ENCODE results near the gene WDR72. TPM values are rescaled to one million over a fixed set of nuclear protein-coding genes. Genes with fewer than 3 reads are reported as not detected.

The WDR72 gene
- polyA plus RNA-seq, 1 of the 3 experiments (the other 2 are of a cell fraction): 0.02 TPM

- ChIA-PET POLR2A (no interaction called here), CTCF (no interaction called here)
- H3K4me2 ChIP-seq: no peak overlapping the region
- TF ChIP-seq CHD2 (IDR thresholded peaks at IDR 0.05; ENCODE audit: low read length, partially characterized antibody) (no peak), MEF2A (IDR thresholded peaks at IDR 0.05; ENCODE audit: borderline replicate concordance, low read depth) (no peak), EP300 (IDR thresholded peaks at IDR 0.05; ENCODE audit: borderline replicate concordance in 1 of 2, low read depth in 1 of 2, low read length in 1 of 2) (no peak), TCF12 (IDR thresholded peaks at IDR 0.05) (no peak), MAX (IDR thresholded peaks at IDR 0.05; ENCODE audit: low read depth) (no peak), NFIC (IDR thresholded peaks at IDR 0.05; ENCODE audit: borderline replicate concordance) (no peak), RXRA (IDR thresholded peaks at IDR 0.05; ENCODE audit: borderline replicate concordance, low read depth) (no peak), REST (IDR thresholded peaks at IDR 0.05; ENCODE audit: low read depth, low read length) (no peak), PBX3 (IDR thresholded peaks at IDR 0.05) (no peak)
- H3K4me1 ChIP-seq (ENCODE audit: control insufficient read depth in 1 of 2, insufficient read depth in 2 of 2, low read depth in 1 of 2, low read length in 1 of 2): no peaks in the 10 kb centered on the region
- H3K9me3 ChIP-seq: no peaks in the 10 kb centered on the region
- no peak overlapping the region for H3K9ac ChIP-seq
- no peak overlapping the region for H3K4me3 ChIP-seq (ENCODE audit: low read depth in 2 of 2, low read length in 1 of 2)
- no peaks in the 10 kb centered on the region for H4K20me1 ChIP-seq (ENCODE audit: insufficient read depth)
- 9% methylated on average over 2 of the region's 2 CpGs for WGBS (ENCODE audit: low lambda C conversion rate)
- H3K36me3 ChIP-seq (replicated peaks in 1 of 2; ENCODE audit: control insufficient read depth in 1 of 2, insufficient read depth in 2 of 2, low read length in 1 of 2): no peaks in the 10 kb centered on the region
- no peaks in the 10 kb centered on the region for H3K27me3 ChIP-seq (ENCODE audit: insufficient read depth)
- H3K79me2 ChIP-seq (ENCODE audit: insufficient read depth): no peaks in the 10 kb centered on the region
- no peaks in the 10 kb centered on the region for H3K9me2 ChIP-seq
- DNase-seq: no peak
- H3F3A ChIP-seq (replicated peaks; ENCODE audit: insufficient read depth): peaks cover 4% of the 10 kb centered on the region
- H3K27ac ChIP-seq (ENCODE audit: low read depth in 2 of 2, low read length in 1 of 2): no peak overlapping the region
- no peak overlapping the region for H2AFZ ChIP-seq (ENCODE audit: low read depth)
Observed at GRCh38 chr15:53618461-53618860, 141.0 kb downstream of the WDR72 start.

GRCh38 chr15:53611145-53611920 lies 148.1 kb downstream of the WDR72 start:
- no peaks in the 10 kb centered on the region for H3K36me3 ChIP-seq (replicated peaks in 1 of 2; ENCODE audit: control insufficient read depth in 1 of 2, insufficient read depth in 2 of 2, low read length in 1 of 2)
- H3K4me1 ChIP-seq (ENCODE audit: control insufficient read depth in 1 of 2, insufficient read depth in 2 of 2, low read depth in 1 of 2, low read length in 1 of 2): no peaks in the 10 kb centered on the region
- H3F3A ChIP-seq (replicated peaks; ENCODE audit: insufficient read depth): peaks cover 8% of the 10 kb centered on the region
- no peak overlapping the region for H3K9ac ChIP-seq
- H4K20me1 ChIP-seq (ENCODE audit: insufficient read depth): no peaks in the 10 kb centered on the region
- no peak for TF ChIP-seq ZBTB33 (IDR thresholded peaks at IDR 0.05; ENCODE audit: borderline replicate concordance, low read depth)
- no peak for TF ChIP-seq SMC3 (IDR thresholded peaks at IDR 0.05; ENCODE audit: low read depth, low read length)
- TF ChIP-seq CTCF (IDR thresholded peaks at IDR 0.05): 0 out of 2 replicates have a peak, but pooled peaks have one; percentile 23
- TF ChIP-seq USF1 (IDR thresholded peaks at IDR 0.05; ENCODE audit: borderline replicate concordance, low read depth): no peak
- H3K4me3 ChIP-seq (ENCODE audit: low read depth in 2 of 2, low read length in 1 of 2): no peak overlapping the region
- no peaks in the 10 kb centered on the region for H3K9me2 ChIP-seq
- H3K27ac ChIP-seq (ENCODE audit: low read depth in 2 of 2, low read length in 1 of 2): no peak overlapping the region
- ChIA-PET CTCF (no interaction called here), POLR2A (no interaction called here)
- no peaks in the 10 kb centered on the region for H3K9me3 ChIP-seq
- no peak overlapping the region for H2AFZ ChIP-seq (ENCODE audit: low read depth)
- H3K27me3 ChIP-seq (ENCODE audit: insufficient read depth): no peaks in the 10 kb centered on the region
- 13% methylated on average over 4 of the region's 4 CpGs for WGBS (ENCODE audit: low lambda C conversion rate)
- H3K79me2 ChIP-seq (ENCODE audit: insufficient read depth): no peaks in the 10 kb centered on the region
- H3K4me2 ChIP-seq: no peak overlapping the region
- DNase-seq: no peak
